GM12878 (cell line): ENCODE data around the gene LPAR6. TPM values are rescaled to one million over a fixed set of nuclear protein-coding genes. Genes with fewer than 3 reads are reported as not detected.

Source experiments
- ATAC-seq: fragments of 200-7000 bp; cut with Tn5 transposase; 3 replicates; pipeline ENCODE4 v1.9.1; 2020; ENCODE audit warnings: mild to moderate bottlenecking, moderate library complexity
- BruUV-seq: library from RNA; stranded (reverse); fragments of 400-500 nt; replicated peaks from 2 replicates; lab custom pipeline; 2021; lab: Mats Ljungman, UMichigan
- CTCF ChIA-PET: fragments of 300-600 bp; sonication (Branson Sonifier 250); formaldehyde crosslinking; extraction: SDS; loops from one replicate; lab custom pipeline; 2021; ENCODE audit warnings: inconsistent platforms; lab: Yijun Ruan, JAX
- POLR2A ChIA-PET: fragments of 350-600 bp; formaldehyde crosslinking; extraction: SDS; loops from one replicate; lab custom pipeline; 2021; ENCODE audit warnings: inconsistent platforms; lab: Charles Lee
- RAD21 ChIA-PET: fragments of 300-600 bp; sonication (Branson Sonifier 250); formaldehyde crosslinking; loops from one replicate; lab custom pipeline; 2023; ENCODE audit warnings: antibody characterized with exemption; ENCODE audit not compliant: unreplicated experiment; lab: Charles Lee
- SMC1A ChIA-PET: fragments of 300-600 bp; sonication (Branson Sonifier 250); formaldehyde crosslinking; loops from one replicate; lab custom pipeline; 2023; ENCODE audit not compliant: unreplicated experiment, uncharacterized antibody; lab: Charles Lee
- DNase-seq: peaks from one replicate; pipeline ENCODE4 v3.0.0-alpha.2; 2011; ENCODE audit warnings: low read depth, low spot score
- FAIRE-seq: peaks from 3 replicates; lab custom pipeline; 2011; peaks lifted over from hg19 to GRCh38; lab: Jason Lieb, UNC
- H2AFZ ChIP-seq: 2 replicates; pipeline ENCODE4 v1.6.0; 2011; ENCODE audit warnings: low read depth, low read length, control low read depth; ENCODE audit not compliant: control insufficient read depth
- H3K27ac ChIP-seq: 2 replicates; pipeline ENCODE4 v1.5.1; 2011; ENCODE audit warnings: control low read depth; ENCODE audit not compliant: control insufficient read depth, insufficient read depth
- H3K27me3 ChIP-seq, 2 experiments: replicated peaks in 1 of 2; 2 replicates each; pipeline versions ENCODE4 v1.6.0 to v1.6.1; 2011; ENCODE audit warnings: low read length in 1 of 2; ENCODE audit not compliant: control insufficient read depth in 2 of 2, insufficient read depth in 2 of 2
- H3K36me3 ChIP-seq, 2 experiments: 2 replicates each; pipeline ENCODE4 v1.5.1; 2011; ENCODE audit warnings: low read length in 1 of 2; ENCODE audit not compliant: control insufficient read depth in 2 of 2, insufficient read depth in 2 of 2
- H3K4me1 ChIP-seq: 2 replicates; pipeline ENCODE4 v1.6.1; 2011; ENCODE audit warnings: mild to moderate bottlenecking, low read length, moderate library complexity, mixed read lengths; ENCODE audit not compliant: control insufficient read depth, insufficient read depth
- H3K4me2 ChIP-seq: 2 replicates; pipeline ENCODE4 v1.6.0; 2011; ENCODE audit warnings: control low read depth; ENCODE audit not compliant: control insufficient read depth, insufficient read depth
- H3K4me3 ChIP-seq: fragments of 200-600 bp; sonication (generic); 2 replicates; pipeline ENCODE4 v1.5.1; 2016
- H3K79me2 ChIP-seq: 2 replicates; pipeline ENCODE4 v1.6.0; 2011; ENCODE audit warnings: low read length; ENCODE audit not compliant: control insufficient read depth, insufficient read depth
- H3K9ac ChIP-seq: 2 replicates; pipeline ENCODE4 v1.8.0; 2011; ENCODE audit warnings: low read length, control low read depth, mixed read lengths; ENCODE audit not compliant: control insufficient read depth, insufficient read depth
- H3K9me3 ChIP-seq: replicated peaks from 3 replicates; pipeline ENCODE4 v1.5.1; 2011; ENCODE audit warnings: mild to moderate bottlenecking, low read length; ENCODE audit not compliant: control insufficient read depth, insufficient read depth
- H4K20me1 ChIP-seq: 2 replicates; pipeline ENCODE4 v1.6.0; 2011; ENCODE audit not compliant: control insufficient read depth, insufficient read depth
- BCL11A ChIP-seq: IDR thresholded peaks from 2 replicates; pipeline ENCODE4 v1.6.1; 2011; ENCODE audit warnings: low read depth, low read length
- JUNB ChIP-seq: IDR thresholded peaks from 2 replicates; pipeline ENCODE4 v1.6.1; 2016; ENCODE audit warnings: antibody characterized with exemption, mild to moderate bottlenecking
- NBN ChIP-seq: fragments of 450-650 bp; IDR thresholded peaks from 2 replicates; pipeline ENCODE4 v1.6.1; 2016
- WGBS: methylation state at CpG from one replicate; pipeline ENCODE4 v1.1.6; 2016; ENCODE audit warnings: low lambda C conversion rate; ENCODE audit not compliant: insufficient replicate concordance, insufficient coverage; ENCODE audit errors: missing lambda C conversion rate; 5-methylcytosine and 5-hydroxymethylcytosine counted together
- in situ Hi-C: fragments of 300-500 bp; cut with MboI; formaldehyde crosslinking; loops from 9 replicates; pipeline ENCODE4 v1.14.3; 2018; ENCODE audit warnings: mixed read lengths
- intact Hi-C: fragments of 100-400 bp; cut with micrococcal nuclease; formaldehyde crosslinking; loops from one replicate; pipeline ENCODE4 v1.14.2; 2022; ENCODE audit not compliant: unreplicated experiment
- polyA plus RNA-seq, 11 experiments: library from polyadenylated mRNA; depleted of rRNA in 4 of 11; unstranded in 6 of 11; stranded (reverse) in 5 of 11; fragments of >200 nt; fragmentation: Nextera tagmentation in 4 of 11; fragmentation: Illumina TruSeq in 1 of 11; extraction: Ambion mirVana in 4 of 11; extraction: Trizol in 1 of 11; gene quantifications; 1 replicate in 1 of 11; 2 replicates in 10 of 11; pipeline versions ENCODE4 v1.2.1 to v1.2.3, GENCODE V29; 2011 to 2016; ENCODE audit warnings: inconsistent platforms in 2 of 11, missing spikeins in 2 of 11, low read depth in 1 of 11
- small RNA-seq: library from RNA; depleted of rRNA; stranded (forward); fragments of <200 nt; gene quantifications from one replicate; pipeline ENCODE3, GENCODE V24; 2014
- total RNA-seq, 4 experiments: library from RNA; depleted of rRNA in 3 of 4; stranded (reverse); fragments of >200 nt in 3 of 4; fragmentation: Illumina TruSeq in 1 of 4; extraction: Trizol in 1 of 4; gene quantifications; 2 replicates each; pipeline versions ENCODE4 v1.2.1 to v1.2.3, GENCODE V29; 2013 to 2021
- TF ChIP-seq, protein P1 (sequence below): fragments of 450-650 bp; IDR thresholded peaks from 2 replicates; pipeline ENCODE4 v1.6.1; 2017; ENCODE audit warnings: antibody characterized with exemption, mild to moderate bottlenecking, moderate library complexity

The LPAR6 gene
- total and polyA plus RNA-seq, 10 of the 15 experiments (the other 5 are each of a cell fraction or from before 2014, with no cell fraction given), result 1.4 to 4.2 (median 2.8) TPM

GRCh38 chr13:48369988-48370387 is 42.9 kb downstream of the LPAR6 start:
- H3K9ac ChIP-seq, result no peak overlapping the region
- no peaks in the 10 kb centered on the region for H3K79me2 ChIP-seq
- H3K4me3 ChIP-seq, result no peak overlapping the region
- FAIRE-seq (no peak), DNase-seq (no peak), ATAC-seq (no peak)
- ChIA-PET POLR2A (no interaction called here), RAD21 (no interaction called here), SMC1A (no interaction called here), CTCF (interaction anchor here (0.9 kb wide), 1 partner anchor 109 kb away, joined by 3 read pairs; no protein-coding TSS in a partner anchor)
- H3K4me2 ChIP-seq, result no peak overlapping the region
- no peaks in the 10 kb centered on the region; a peak in 1 of 4 replicates for H3K36me3 ChIP-seq
- in situ Hi-C loops (no loop called here), intact Hi-C loops (no loop called here)
- H3K27ac ChIP-seq, result no peak overlapping the region
- H3K4me1 ChIP-seq, result no peaks in the 10 kb centered on the region
- H3K27me3 ChIP-seq, result no peaks in the 10 kb centered on the region
- TF ChIP-seq BCL11A (no peak), NBN (no peak), JUNB (no peak)
- TF ChIP-seq, protein P1, sequence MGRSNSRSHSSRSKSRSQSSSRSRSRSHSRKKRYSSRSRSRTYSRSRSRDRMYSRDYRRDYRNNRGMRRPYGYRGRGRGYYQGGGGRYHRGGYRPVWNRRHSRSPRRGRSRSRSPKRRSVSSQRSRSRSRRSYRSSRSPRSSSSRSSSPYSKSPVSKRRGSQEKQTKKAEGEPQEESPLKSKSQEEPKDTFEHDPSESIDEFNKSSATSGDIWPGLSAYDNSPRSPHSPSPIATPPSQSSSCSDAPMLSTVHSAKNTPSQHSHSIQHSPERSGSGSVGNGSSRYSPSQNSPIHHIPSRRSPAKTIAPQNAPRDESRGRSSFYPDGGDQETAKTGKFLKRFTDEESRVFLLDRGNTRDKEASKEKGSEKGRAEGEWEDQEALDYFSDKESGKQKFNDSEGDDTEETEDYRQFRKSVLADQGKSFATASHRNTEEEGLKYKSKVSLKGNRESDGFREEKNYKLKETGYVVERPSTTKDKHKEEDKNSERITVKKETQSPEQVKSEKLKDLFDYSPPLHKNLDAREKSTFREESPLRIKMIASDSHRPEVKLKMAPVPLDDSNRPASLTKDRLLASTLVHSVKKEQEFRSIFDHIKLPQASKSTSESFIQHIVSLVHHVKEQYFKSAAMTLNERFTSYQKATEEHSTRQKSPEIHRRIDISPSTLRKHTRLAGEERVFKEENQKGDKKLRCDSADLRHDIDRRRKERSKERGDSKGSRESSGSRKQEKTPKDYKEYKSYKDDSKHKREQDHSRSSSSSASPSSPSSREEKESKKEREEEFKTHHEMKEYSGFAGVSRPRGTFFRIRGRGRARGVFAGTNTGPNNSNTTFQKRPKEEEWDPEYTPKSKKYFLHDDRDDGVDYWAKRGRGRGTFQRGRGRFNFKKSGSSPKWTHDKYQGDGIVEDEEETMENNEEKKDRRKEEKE, result no peak
- no peaks in the 10 kb centered on the region for H3K9me3 ChIP-seq
- no peaks in the 10 kb centered on the region for H4K20me1 ChIP-seq
- no peak overlapping the region for H2AFZ ChIP-seq
- no TSS peak for BruUV-seq
- WGBS, result 100% methylated on average over 1 of the region's 1 CpG

Small RNA genes lying within 50 kb of the gene (small RNA-seq; reads per million reads assigned to genes)
- not detected for gene RF00017

Other genes starting within 250 kb of the LPAR6 start
- 2.7 and 3.2 TPM in 2 replicates for gene ITM2B, start 179.9 kb downstream of the LPAR6 start, total RNA-seq (2014; rRNA removed)
- 4.6 and 4.8 TPM in 2 replicates for gene ITM2B, start 179.9 kb downstream of the LPAR6 start, total RNA-seq (2014; rRNA removed; fragmentation: Illumina TruSeq; extraction: Trizol)
- gene ITM2B, start 179.9 kb downstream of the LPAR6 start, total RNA-seq (2021), result 6.8 and 7.2 TPM in 2 replicates
- gene ITM2B, start 179.9 kb downstream of the LPAR6 start, polyA plus RNA-seq (2011; rRNA removed), result 18.1 and 22.6 TPM in 2 replicates
- 6.4 and 10.4 TPM in 2 replicates for gene ITM2B, start 179.9 kb downstream of the LPAR6 start, polyA plus RNA-seq (2014; fragmentation: Illumina TruSeq; extraction: Trizol)
- 1 to 10 TPM; 3.3 to 5.0 TPM for gene ITM2B, start 179.9 kb downstream of the LPAR6 start, polyA plus RNA-seq (2014; fragmentation: Nextera tagmentation; extraction: Ambion mirVana)
- gene ITM2B, start 179.9 kb downstream of the LPAR6 start, polyA plus RNA-seq (2014; rRNA removed), result 2.5 and 4.6 TPM in 2 replicates
- 1 to 10 TPM; 4.5 to 5.0 TPM for gene ITM2B, start 179.9 kb downstream of the LPAR6 start, polyA plus RNA-seq (2016; fragmentation: Nextera tagmentation; extraction: Ambion mirVana)
- gene RB1, start 109.4 kb downstream of the LPAR6 start, total RNA-seq (2014; rRNA removed), result 7.2 and 8.7 TPM in 2 replicates
- gene RB1, start 109.4 kb downstream of the LPAR6 start, total RNA-seq (2014; rRNA removed; fragmentation: Illumina TruSeq; extraction: Trizol), result 8.5 and 9.4 TPM in 2 replicates
- 7.5 and 9.0 TPM in 2 replicates for gene RB1, start 109.4 kb downstream of the LPAR6 start, total RNA-seq (2021)
- gene RB1, start 109.4 kb downstream of the LPAR6 start, polyA plus RNA-seq (2011; rRNA removed), result 45.0 and 74.9 TPM in 2 replicates
- gene RB1, start 109.4 kb downstream of the LPAR6 start, polyA plus RNA-seq (2014; fragmentation: Illumina TruSeq; extraction: Trizol), result 10.3 and 10.6 TPM in 2 replicates
- gene RB1, start 109.4 kb downstream of the LPAR6 start, polyA plus RNA-seq (2014; fragmentation: Nextera tagmentation; extraction: Ambion mirVana), result 1 to 10 TPM; 2.8 to 3.6 TPM
- 3.9 and 5.1 TPM in 2 replicates for gene RB1, start 109.4 kb downstream of the LPAR6 start, polyA plus RNA-seq (2014; rRNA removed)
- 10 to 100 TPM in 1 of 2 experiments, 1 to 10 TPM in 1; 7.6 to 10.5 TPM for gene RB1, start 109.4 kb downstream of the LPAR6 start, polyA plus RNA-seq (2016; fragmentation: Nextera tagmentation; extraction: Ambion mirVana)
- 5.0 and 6.9 TPM in 2 replicates for gene RCBTB2, start 120.0 kb upstream of the LPAR6 start, total RNA-seq (2014; rRNA removed)
- gene RCBTB2, start 120.0 kb upstream of the LPAR6 start, total RNA-seq (2014; rRNA removed; fragmentation: Illumina TruSeq; extraction: Trizol), result 6.9 and 8.3 TPM in 2 replicates
- 5.9 and 7.7 TPM in 2 replicates for gene RCBTB2, start 120.0 kb upstream of the LPAR6 start, total RNA-seq (2021)
- 9.8 and 15.3 TPM in 2 replicates for gene RCBTB2, start 120.0 kb upstream of the LPAR6 start, polyA plus RNA-seq (2011; rRNA removed)
- gene RCBTB2, start 120.0 kb upstream of the LPAR6 start, polyA plus RNA-seq (2014; fragmentation: Illumina TruSeq; extraction: Trizol), result 7.4 and 8.7 TPM in 2 replicates
- 10 to 100 TPM in 1 of 2 experiments, 1 to 10 TPM in 1; 8.7 to 10.4 TPM for gene RCBTB2, start 120.0 kb upstream of the LPAR6 start, polyA plus RNA-seq (2014; fragmentation: Nextera tagmentation; extraction: Ambion mirVana)
- gene RCBTB2, start 120.0 kb upstream of the LPAR6 start, polyA plus RNA-seq (2014; rRNA removed), result 7.5 and 7.7 TPM in 2 replicates
- gene RCBTB2, start 120.0 kb upstream of the LPAR6 start, polyA plus RNA-seq (2016; fragmentation: Nextera tagmentation; extraction: Ambion mirVana), result 10 to 100 TPM; 15.8 to 16.0 TPM
- gene CYSLTR2, start 240.8 kb upstream of the LPAR6 start, total RNA-seq (2014; rRNA removed), result under 0.01 TPM in 1 of 2 replicates, not detected in the other
- gene CYSLTR2, start 240.8 kb upstream of the LPAR6 start, total RNA-seq (2014; rRNA removed; fragmentation: Illumina TruSeq; extraction: Trizol), result 0.04 TPM in 1 of 2 replicates, not detected in the other
- gene CYSLTR2, start 240.8 kb upstream of the LPAR6 start, total RNA-seq (2021), result 0.08 TPM in 1 of 2 replicates, not detected in the other
- 0.03 TPM in 1 of 2 replicates, not detected in the other for gene CYSLTR2, start 240.8 kb upstream of the LPAR6 start, polyA plus RNA-seq (2011; rRNA removed)
- gene CYSLTR2, start 240.8 kb upstream of the LPAR6 start, polyA plus RNA-seq (2014; fragmentation: Illumina TruSeq; extraction: Trizol), result 0.03 TPM in 1 of 2 replicates, not detected in the other
- under 1 TPM in 1 of 2 experiments, not detected in 1; 0.02 TPM for gene CYSLTR2, start 240.8 kb upstream of the LPAR6 start, polyA plus RNA-seq (2014; fragmentation: Nextera tagmentation; extraction: Ambion mirVana)
- 0.03 TPM in 1 of 2 replicates, not detected in the other for gene CYSLTR2, start 240.8 kb upstream of the LPAR6 start, polyA plus RNA-seq (2014; rRNA removed)
- gene CYSLTR2, start 240.8 kb upstream of the LPAR6 start, polyA plus RNA-seq (2016; fragmentation: Nextera tagmentation; extraction: Ambion mirVana), result not detected